ENCODE measurements around the gene APOBEC3G.

Gene APOBEC3G

DNA sequence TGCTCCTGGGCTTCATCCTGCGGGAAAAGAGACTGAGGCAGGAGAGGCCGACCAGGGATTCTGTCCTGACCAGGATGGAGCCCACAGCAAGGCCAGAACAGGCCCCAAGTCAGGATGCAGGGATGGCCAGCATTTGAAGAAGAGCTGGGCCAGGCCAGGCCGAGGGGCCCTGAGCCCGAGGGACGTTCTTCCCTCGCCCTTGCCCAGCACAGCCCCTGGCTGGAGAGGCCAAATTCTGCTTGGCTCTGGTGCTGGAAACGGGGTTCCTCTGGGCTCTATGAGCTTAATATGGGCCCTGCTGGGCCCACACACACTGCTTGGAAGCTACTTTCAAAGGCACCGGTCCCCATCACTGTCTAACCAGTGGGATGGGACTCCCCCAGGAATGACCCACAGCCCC is 7.6 kb downstream of the APOBEC3G start:
- TF ChIP-seq, protein P1, sequence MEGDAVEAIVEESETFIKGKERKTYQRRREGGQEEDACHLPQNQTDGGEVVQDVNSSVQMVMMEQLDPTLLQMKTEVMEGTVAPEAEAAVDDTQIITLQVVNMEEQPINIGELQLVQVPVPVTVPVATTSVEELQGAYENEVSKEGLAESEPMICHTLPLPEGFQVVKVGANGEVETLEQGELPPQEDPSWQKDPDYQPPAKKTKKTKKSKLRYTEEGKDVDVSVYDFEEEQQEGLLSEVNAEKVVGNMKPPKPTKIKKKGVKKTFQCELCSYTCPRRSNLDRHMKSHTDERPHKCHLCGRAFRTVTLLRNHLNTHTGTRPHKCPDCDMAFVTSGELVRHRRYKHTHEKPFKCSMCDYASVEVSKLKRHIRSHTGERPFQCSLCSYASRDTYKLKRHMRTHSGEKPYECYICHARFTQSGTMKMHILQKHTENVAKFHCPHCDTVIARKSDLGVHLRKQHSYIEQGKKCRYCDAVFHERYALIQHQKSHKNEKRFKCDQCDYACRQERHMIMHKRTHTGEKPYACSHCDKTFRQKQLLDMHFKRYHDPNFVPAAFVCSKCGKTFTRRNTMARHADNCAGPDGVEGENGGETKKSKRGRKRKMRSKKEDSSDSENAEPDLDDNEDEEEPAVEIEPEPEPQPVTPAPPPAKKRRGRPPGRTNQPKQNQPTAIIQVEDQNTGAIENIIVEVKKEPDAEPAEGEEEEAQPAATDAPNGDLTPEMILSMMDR (IDR thresholded peaks at IDR 0.05; ENCODE audit: poor library complexity, severe bottlenecking): no peak

DNA sequence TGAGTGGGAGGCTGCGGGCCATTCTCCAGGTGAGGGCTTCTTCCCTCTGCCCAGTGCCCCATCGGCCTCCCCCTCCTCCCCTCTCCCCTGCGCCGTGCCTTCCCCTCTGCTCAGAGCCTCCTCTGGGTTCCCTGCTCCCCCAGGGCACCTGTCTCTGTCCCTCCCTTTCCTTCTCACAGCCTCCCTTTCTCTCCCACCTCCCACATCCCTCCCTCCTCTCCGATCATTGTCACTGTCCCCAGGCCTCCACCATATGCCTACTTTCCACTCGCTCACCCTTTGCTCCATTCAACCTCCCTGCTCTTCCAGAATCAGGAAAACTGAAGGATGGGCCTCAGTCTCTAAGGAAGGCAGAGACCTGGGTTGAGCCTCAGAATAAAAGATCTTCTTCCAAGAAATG is 10.0 kb downstream of the APOBEC3G start:
- no peak for ATAC-seq (ENCODE audit: low read depth)
- H3K27ac ChIP-seq (ENCODE audit: poor library complexity, severe bottlenecking): no peak overlapping the region
- H3K4me3 ChIP-seq (ENCODE audit: severe bottlenecking): no peak overlapping the region
- H3K36me3 ChIP-seq (ENCODE audit: low read depth): no peaks in the 10 kb centered on the region
- no peaks in the 10 kb centered on the region for H3K27me3 ChIP-seq (ENCODE audit: insufficient read depth, poor library complexity, severe bottlenecking)
- no peaks in the 10 kb centered on the region for H3K9me3 ChIP-seq (ENCODE audit: severe bottlenecking)
- no peak for DNase-seq (ENCODE audit: low spot score)
- peaks cover 16% of the 10 kb centered on the region for H3K4me1 ChIP-seq (ENCODE audit: insufficient read depth, poor library complexity, severe bottlenecking)
- TF ChIP-seq, protein P1 (IDR thresholded peaks at IDR 0.05; ENCODE audit: poor library complexity, severe bottlenecking): no peak

More for the DNA sequence above, 7.6 kb downstream of the APOBEC3G start:
- DNase-seq (ENCODE audit: low spot score) (no peak), ATAC-seq (ENCODE audit: low read depth) (no peak)
- Histone ChIP-seq H3K9me3 (ENCODE audit: severe bottlenecking) (no peaks in the 10 kb centered on the region), H3K27ac (ENCODE audit: poor library complexity, severe bottlenecking) (no peak overlapping the region), H3K27me3 (ENCODE audit: insufficient read depth, poor library complexity, severe bottlenecking) (no peaks in the 10 kb centered on the region), H3K4me3 (ENCODE audit: severe bottlenecking) (no peak overlapping the region), H3K4me1 (ENCODE audit: insufficient read depth, poor library complexity, severe bottlenecking) (no peaks in the 10 kb centered on the region), H3K36me3 (ENCODE audit: low read depth) (no peaks in the 10 kb centered on the region)

DNA sequence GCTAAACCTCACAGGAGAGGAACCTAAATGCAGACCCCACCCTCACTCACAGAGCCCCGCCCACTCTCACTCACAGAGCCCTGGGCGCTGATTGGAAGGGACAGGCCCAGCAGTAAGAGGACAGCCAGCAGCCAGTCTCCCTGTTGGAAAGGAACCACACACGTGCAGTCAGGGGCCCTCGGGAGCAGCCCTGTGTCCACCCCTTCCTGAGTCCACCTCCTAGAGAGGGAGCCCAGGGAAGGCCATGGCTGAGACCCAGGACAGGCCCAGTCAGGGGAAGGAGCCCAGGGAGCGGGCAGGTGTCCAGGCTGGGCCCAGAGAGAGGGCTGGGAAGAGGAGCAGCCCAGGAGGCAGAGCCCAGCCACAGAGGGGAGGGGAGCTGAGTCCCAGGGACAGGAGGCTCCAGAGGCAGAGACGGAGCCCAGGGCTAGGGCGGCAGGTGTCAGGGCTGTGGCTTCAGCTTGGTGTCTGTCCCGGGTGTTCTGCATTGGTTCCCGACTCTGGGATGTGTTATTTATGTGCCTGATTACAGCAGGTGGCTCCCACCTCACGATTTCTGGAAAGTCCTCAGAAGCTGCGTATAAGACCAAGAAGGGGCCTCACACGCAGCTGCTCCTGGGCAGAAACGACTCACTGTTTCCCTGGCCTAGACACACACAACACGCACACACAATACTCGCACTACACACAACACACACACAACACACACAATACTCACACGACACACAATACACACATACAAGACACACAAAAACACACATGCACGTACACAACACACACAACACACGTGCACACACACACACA is 11.0 kb downstream of the APOBEC3G start:
- Histone ChIP-seq H3K4me3 (ENCODE audit: severe bottlenecking) (no peak overlapping the region), H3K27me3 (ENCODE audit: insufficient read depth, poor library complexity, severe bottlenecking) (no peaks in the 10 kb centered on the region), H3K27ac (ENCODE audit: poor library complexity, severe bottlenecking) (no peak overlapping the region), H3K36me3 (ENCODE audit: low read depth) (no peaks in the 10 kb centered on the region), H3K4me1 (ENCODE audit: insufficient read depth, poor library complexity, severe bottlenecking) (peaks cover 16% of the 10 kb centered on the region), H3K9me3 (ENCODE audit: severe bottlenecking) (no peaks in the 10 kb centered on the region)
- ATAC-seq (ENCODE audit: low read depth) (no peak), DNase-seq (ENCODE audit: low spot score) (no peak)
- TF ChIP-seq, protein P1 (IDR thresholded peaks at IDR 0.05; ENCODE audit: poor library complexity, severe bottlenecking): no peak

DNA sequence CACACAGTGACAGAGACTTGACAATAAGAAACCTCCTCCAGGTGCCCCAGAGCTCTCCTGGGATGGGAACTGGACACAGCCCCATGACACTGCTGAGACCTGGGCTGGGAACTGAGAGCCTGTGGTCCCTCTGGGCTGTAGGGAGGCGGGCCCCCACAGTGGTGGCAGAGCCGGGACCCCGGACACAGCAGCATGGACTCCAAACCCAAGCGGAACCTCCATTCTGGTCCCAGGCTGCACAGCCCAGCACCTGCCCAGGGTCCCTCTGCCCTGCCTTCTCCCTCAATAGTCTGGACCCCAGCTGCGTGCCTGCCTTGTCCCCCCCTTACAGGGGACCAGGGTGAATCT is 11.6 kb downstream of the APOBEC3G start:
- Histone ChIP-seq H3K36me3 (ENCODE audit: low read depth) (no peaks in the 10 kb centered on the region), H3K4me1 (ENCODE audit: insufficient read depth, poor library complexity, severe bottlenecking) (peaks cover 16% of the 10 kb centered on the region), H3K27me3 (ENCODE audit: insufficient read depth, poor library complexity, severe bottlenecking) (no peaks in the 10 kb centered on the region), H3K4me3 (ENCODE audit: severe bottlenecking) (no peak overlapping the region), H3K27ac (ENCODE audit: poor library complexity, severe bottlenecking) (no peak overlapping the region), H3K9me3 (ENCODE audit: severe bottlenecking) (no peaks in the 10 kb centered on the region)
- ATAC-seq (ENCODE audit: low read depth) (no peak), DNase-seq (ENCODE audit: low spot score) (no peak)
- TF ChIP-seq, protein P1 (IDR thresholded peaks at IDR 0.05; ENCODE audit: poor library complexity, severe bottlenecking): no peak

DNA sequence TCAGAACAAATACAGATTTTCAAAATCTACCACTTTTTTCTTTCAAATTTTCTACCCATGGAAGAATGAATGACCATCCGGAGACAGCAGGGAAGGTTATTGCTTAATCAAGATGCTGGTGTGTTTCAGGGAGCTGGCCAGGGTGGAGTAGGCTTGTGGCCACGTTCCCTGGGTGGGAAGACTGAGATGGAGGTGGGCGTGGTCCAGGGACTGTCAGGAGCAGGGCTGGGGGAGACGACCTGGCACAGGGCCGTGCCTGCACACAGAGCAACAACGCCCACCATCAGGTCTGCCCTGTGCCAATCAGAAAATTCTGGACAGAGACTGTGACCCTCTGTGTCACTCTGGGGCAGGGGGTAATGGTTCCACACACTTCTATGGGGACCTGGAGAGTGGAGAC is 12.9 kb downstream of the APOBEC3G start:
- peaks cover 16% of the 10 kb centered on the region for H3K4me1 ChIP-seq (ENCODE audit: insufficient read depth, poor library complexity, severe bottlenecking)
- no peaks in the 10 kb centered on the region for H3K27me3 ChIP-seq (ENCODE audit: insufficient read depth, poor library complexity, severe bottlenecking)
- DNase-seq (ENCODE audit: low spot score) (no peak), ATAC-seq (ENCODE audit: low read depth) (no peak)
- TF ChIP-seq, protein P1 (IDR thresholded peaks at IDR 0.05; ENCODE audit: poor library complexity, severe bottlenecking): no peak
- peak overlapping the region; percentile 66 for H3K27ac ChIP-seq (ENCODE audit: poor library complexity, severe bottlenecking)
- no peaks in the 10 kb centered on the region for H3K36me3 ChIP-seq (ENCODE audit: low read depth)
- no peaks in the 10 kb centered on the region for H3K9me3 ChIP-seq (ENCODE audit: severe bottlenecking)
- no peak overlapping the region for H3K4me3 ChIP-seq (ENCODE audit: severe bottlenecking)

Data from RWPE2 (cell line).